ENCODE results near the gene GADD45A.

DNA sequence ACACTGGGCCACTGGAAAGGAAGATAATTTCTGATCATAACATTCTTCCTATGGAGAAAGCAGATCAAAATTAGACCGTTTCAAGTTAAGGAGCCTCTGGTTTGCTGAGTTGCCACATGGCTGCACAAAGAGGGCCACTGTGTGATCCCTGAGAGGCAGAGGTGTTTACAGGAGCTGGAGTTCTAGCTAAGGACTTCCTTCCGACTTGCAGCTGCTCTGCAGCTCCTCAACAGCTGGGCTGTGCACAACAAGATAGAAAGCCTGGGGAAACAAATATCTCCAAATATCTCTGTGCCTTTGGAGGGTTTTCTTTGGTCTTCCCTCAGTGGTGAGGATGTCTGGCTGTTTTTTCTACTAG is 26.8 kb downstream of the GADD45A start:
- TF ChIP-seq, protein P1, sequence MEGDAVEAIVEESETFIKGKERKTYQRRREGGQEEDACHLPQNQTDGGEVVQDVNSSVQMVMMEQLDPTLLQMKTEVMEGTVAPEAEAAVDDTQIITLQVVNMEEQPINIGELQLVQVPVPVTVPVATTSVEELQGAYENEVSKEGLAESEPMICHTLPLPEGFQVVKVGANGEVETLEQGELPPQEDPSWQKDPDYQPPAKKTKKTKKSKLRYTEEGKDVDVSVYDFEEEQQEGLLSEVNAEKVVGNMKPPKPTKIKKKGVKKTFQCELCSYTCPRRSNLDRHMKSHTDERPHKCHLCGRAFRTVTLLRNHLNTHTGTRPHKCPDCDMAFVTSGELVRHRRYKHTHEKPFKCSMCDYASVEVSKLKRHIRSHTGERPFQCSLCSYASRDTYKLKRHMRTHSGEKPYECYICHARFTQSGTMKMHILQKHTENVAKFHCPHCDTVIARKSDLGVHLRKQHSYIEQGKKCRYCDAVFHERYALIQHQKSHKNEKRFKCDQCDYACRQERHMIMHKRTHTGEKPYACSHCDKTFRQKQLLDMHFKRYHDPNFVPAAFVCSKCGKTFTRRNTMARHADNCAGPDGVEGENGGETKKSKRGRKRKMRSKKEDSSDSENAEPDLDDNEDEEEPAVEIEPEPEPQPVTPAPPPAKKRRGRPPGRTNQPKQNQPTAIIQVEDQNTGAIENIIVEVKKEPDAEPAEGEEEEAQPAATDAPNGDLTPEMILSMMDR (IDR thresholded peaks at IDR 0.05), result no peak
- TF ChIP-seq, protein P2, sequence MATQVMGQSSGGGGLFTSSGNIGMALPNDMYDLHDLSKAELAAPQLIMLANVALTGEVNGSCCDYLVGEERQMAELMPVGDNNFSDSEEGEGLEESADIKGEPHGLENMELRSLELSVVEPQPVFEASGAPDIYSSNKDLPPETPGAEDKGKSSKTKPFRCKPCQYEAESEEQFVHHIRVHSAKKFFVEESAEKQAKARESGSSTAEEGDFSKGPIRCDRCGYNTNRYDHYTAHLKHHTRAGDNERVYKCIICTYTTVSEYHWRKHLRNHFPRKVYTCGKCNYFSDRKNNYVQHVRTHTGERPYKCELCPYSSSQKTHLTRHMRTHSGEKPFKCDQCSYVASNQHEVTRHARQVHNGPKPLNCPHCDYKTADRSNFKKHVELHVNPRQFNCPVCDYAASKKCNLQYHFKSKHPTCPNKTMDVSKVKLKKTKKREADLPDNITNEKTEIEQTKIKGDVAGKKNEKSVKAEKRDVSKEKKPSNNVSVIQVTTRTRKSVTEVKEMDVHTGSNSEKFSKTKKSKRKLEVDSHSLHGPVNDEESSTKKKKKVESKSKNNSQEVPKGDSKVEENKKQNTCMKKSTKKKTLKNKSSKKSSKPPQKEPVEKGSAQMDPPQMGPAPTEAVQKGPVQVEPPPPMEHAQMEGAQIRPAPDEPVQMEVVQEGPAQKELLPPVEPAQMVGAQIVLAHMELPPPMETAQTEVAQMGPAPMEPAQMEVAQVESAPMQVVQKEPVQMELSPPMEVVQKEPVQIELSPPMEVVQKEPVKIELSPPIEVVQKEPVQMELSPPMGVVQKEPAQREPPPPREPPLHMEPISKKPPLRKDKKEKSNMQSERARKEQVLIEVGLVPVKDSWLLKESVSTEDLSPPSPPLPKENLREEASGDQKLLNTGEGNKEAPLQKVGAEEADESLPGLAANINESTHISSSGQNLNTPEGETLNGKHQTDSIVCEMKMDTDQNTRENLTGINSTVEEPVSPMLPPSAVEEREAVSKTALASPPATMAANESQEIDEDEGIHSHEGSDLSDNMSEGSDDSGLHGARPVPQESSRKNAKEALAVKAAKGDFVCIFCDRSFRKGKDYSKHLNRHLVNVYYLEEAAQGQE (IDR thresholded peaks at IDR 0.05), result no peak
- TF ChIP-seq POLR2A (IDR thresholded peaks at IDR 0.05; ENCODE audit: low read length) (no peak), RARB (CRISPR knock-in tag; IDR thresholded peaks at IDR 0.05) (no peak), EP300 (IDR thresholded peaks at IDR 0.05) (no peak), JUN (IDR thresholded peaks at IDR 0.05) (no peak)

All from A549 (cell line).